Stimulated activated CD8-positive, alpha-beta memory T cell treated with anti-CD3 and anti-CD28 coated beads, Interleukin-4, amount 100 ng/mL, for 48 hours (primary cell): ENCODE results near the gene NKAIN4.

Experiments
- DNase-seq: peaks from one replicate; pipeline ENCODE4 v3.0.0-alpha.2; 2020

NKAIN4 gene

GRCh38 chr20:63216041-63216848 is 38.0 kb downstream of the NKAIN4 start, which contains the start of gene YTHDF1:
TSS of gene YTHDF1 (minus strand) at chr20:63216131. CDS start at chr20:63215892, 239 bp downstream.
- peak; percentile 97 for DNase-seq

GRCh38 chr20:63215101-63216040 is 38.9 kb downstream of the NKAIN4 start:
- DNase-seq: peak; percentile 43

- no peak for DNase-seq
Measured at GRCh38 chr20:63214514-63214913, 39.7 kb downstream of the NKAIN4 start.

- DNase-seq: no peak
Measured at GRCh38 chr20:63212792-63213191, 41.5 kb downstream of the NKAIN4 start.

GRCh38 chr20:63212393-63212730 is 41.9 kb downstream of the NKAIN4 start:
- no peak for DNase-seq

GRCh38 chr20:63210011-63210605 is 44.2 kb downstream of the NKAIN4 start:
- DNase-seq: no peak

- no peak for DNase-seq
Measured at GRCh38 chr20:63208346-63208909, 45.8 kb downstream of the NKAIN4 start.

- no peak for DNase-seq
Measured at GRCh38 chr20:63206878-63207277, 47.4 kb downstream of the NKAIN4 start.

GRCh38 chr20:63205896-63206295 is 48.4 kb downstream of the NKAIN4 start:
- DNase-seq: no peak

- DNase-seq: no peak
Measured at GRCh38 chr20:63204362-63204761, 49.9 kb downstream of the NKAIN4 start.

GRCh38 chr20:63202811-63203526 is 51.3 kb downstream of the NKAIN4 start:
- DNase-seq: no peak

GRCh38 chr20:63202021-63202420 is 52.2 kb downstream of the NKAIN4 start:
- DNase-seq: no peak

- DNase-seq: no peak
Measured at GRCh38 chr20:63198606-63199005, 55.7 kb downstream of the NKAIN4 start.

- DNase-seq: no peak
Measured at GRCh38 chr20:63196768-63197470, 57.3 kb downstream of the NKAIN4 start.

- no peak for DNase-seq
Measured at GRCh38 chr20:63194797-63195173, 59.5 kb downstream of the NKAIN4 start.

- DNase-seq: no peak
Measured at GRCh38 chr20:63194007-63194796, 60.1 kb downstream of the NKAIN4 start.

- no peak for DNase-seq
Measured at GRCh38 chr20:63192721-63193120, 61.5 kb downstream of the NKAIN4 start.

- no peak for DNase-seq
Measured at GRCh38 chr20:63191400-63191799, 62.9 kb downstream of the NKAIN4 start.

- no peak for DNase-seq
Measured at GRCh38 chr20:63190828-63191227, 63.4 kb downstream of the NKAIN4 start.
